ENCODE results near the gene BABAM2.

- TF ChIP-seq FOXM1 (IDR thresholded peaks at IDR 0.05; ENCODE audit: low read depth, low read length): no peak
- no peak for TF ChIP-seq EGR1 (IDR thresholded peaks at IDR 0.05; ENCODE audit: borderline replicate concordance in 1 of 2, low read depth in 2 of 2, low read length in 2 of 2)
- no peak for TF ChIP-seq REST (IDR thresholded peaks at IDR 0.05; ENCODE audit: low read depth, low read length)
- TF ChIP-seq, protein P1, sequence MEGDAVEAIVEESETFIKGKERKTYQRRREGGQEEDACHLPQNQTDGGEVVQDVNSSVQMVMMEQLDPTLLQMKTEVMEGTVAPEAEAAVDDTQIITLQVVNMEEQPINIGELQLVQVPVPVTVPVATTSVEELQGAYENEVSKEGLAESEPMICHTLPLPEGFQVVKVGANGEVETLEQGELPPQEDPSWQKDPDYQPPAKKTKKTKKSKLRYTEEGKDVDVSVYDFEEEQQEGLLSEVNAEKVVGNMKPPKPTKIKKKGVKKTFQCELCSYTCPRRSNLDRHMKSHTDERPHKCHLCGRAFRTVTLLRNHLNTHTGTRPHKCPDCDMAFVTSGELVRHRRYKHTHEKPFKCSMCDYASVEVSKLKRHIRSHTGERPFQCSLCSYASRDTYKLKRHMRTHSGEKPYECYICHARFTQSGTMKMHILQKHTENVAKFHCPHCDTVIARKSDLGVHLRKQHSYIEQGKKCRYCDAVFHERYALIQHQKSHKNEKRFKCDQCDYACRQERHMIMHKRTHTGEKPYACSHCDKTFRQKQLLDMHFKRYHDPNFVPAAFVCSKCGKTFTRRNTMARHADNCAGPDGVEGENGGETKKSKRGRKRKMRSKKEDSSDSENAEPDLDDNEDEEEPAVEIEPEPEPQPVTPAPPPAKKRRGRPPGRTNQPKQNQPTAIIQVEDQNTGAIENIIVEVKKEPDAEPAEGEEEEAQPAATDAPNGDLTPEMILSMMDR (IDR thresholded peaks at IDR 0.05 in 2 of 3, conservative IDR thresholded peaks at IDR 0.05 in 1 of 3; ENCODE audit: control insufficient read depth in 2 of 3, extremely low read depth in 1 of 3, insufficient read depth in 1 of 3, low read depth in 3 of 3, low read length in 3 of 3): no peak
- TF ChIP-seq, protein P2, sequence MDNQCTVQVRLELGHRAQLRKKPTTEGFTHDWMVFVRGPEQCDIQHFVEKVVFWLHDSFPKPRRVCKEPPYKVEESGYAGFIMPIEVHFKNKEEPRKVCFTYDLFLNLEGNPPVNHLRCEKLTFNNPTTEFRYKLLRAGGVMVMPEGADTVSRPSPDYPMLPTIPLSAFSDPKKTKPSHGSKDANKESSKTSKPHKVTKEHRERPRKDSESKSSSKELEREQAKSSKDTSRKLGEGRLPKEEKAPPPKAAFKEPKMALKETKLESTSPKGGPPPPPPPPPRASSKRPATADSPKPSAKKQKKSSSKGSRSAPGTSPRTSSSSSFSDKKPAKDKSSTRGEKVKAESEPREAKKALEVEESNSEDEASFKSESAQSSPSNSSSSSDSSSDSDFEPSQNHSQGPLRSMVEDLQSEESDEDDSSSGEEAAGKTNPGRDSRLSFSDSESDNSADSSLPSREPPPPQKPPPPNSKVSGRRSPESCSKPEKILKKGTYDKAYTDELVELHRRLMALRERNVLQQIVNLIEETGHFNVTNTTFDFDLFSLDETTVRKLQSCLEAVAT (IDR thresholded peaks at IDR 0.05): no peak
- no peak for TF ChIP-seq EZH2 (IDR thresholded peaks at IDR 0.05; ENCODE audit: borderline replicate concordance, control insufficient read depth, low read depth, low read length)
- TF ChIP-seq RCOR1 (conservative IDR thresholded peaks at IDR 0.05; ENCODE audit: low read depth, low read length): no peak
- no peak for TF ChIP-seq SMAD5 (IDR thresholded peaks at IDR 0.05; ENCODE audit: low read depth)
- no peak for TF ChIP-seq ETV6 (conservative IDR thresholded peaks at IDR 0.05 in 1 of 2, IDR thresholded peaks at IDR 0.05 in 1 of 2; ENCODE audit: borderline replicate concordance in 1 of 2, low read depth in 1 of 2)
- no peak for TF ChIP-seq NFYB (IDR thresholded peaks at IDR 0.05; ENCODE audit: insufficient read depth, low read depth, low read length)
- TF ChIP-seq, protein P3, sequence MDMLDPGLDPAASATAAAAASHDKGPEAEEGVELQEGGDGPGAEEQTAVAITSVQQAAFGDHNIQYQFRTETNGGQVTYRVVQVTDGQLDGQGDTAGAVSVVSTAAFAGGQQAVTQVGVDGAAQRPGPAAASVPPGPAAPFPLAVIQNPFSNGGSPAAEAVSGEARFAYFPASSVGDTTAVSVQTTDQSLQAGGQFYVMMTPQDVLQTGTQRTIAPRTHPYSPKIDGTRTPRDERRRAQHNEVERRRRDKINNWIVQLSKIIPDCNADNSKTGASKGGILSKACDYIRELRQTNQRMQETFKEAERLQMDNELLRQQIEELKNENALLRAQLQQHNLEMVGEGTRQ (IDR thresholded peaks at IDR 0.05; ENCODE audit: borderline replicate concordance, low read depth, low read length): no peak
- TF ChIP-seq POLR2A (IDR thresholded peaks at IDR 0.05; ENCODE audit: low read depth, low read length): no peak
- no peak for TF ChIP-seq SMAD1 (IDR thresholded peaks at IDR 0.05; ENCODE audit: low read depth, partially characterized antibody)
- TF ChIP-seq MXI1 (IDR thresholded peaks at IDR 0.05; ENCODE audit: low read depth, low read length): no peak
Measured at GRCh38 chr2:28202719-28203118, 312.2 kb downstream of the BABAM2 start.
